ENCODE data around the gene OTOF. TPM values are rescaled to one million over a fixed set of nuclear protein-coding genes. Genes with fewer than 3 reads are reported as not detected.

Gene OTOF
- total and polyA plus RNA-seq, 5 donors from 2014 or later = 0.43 to 2.3 (median 0.51) TPM

DNA sequence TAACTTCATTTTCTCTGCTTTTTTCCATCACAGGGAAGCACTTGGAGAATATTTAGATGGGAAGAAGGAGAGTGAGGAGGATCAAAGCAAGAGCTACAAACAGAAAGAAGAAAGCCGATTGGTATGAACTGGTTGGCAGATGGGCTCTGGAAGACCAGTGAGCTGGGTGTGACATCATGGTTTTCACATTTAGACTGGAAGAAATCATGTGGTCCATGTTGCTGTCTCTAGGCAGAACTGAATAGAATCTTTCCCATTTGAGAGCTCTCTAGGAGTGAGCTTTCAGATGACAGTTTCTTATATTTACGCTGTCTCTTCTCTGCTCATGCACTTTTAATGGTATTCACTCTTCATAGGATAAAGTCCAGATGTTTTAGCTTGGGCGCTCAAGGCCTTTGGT, 63.6 kb downstream of the OTOF start:
- Mint-ChIP-seq H3K4me1 (peaks cover 0 to 9% (median 4%) of the 10 kb centered on the region in 4 donors), H3K27ac (no peak overlapping the region), H3K27me3 (no peaks in the 10 kb centered on the region), H3K36me3 (no peaks in the 10 kb centered on the region), H3K4me3 (no peak overlapping the region), H3K9me3 (peaks cover 0 to 4% (median 0%) of the 10 kb centered on the region in 7 donors)
- Histone ChIP-seq H3K27ac (ENCODE audit: insufficient read depth, low read length, poor library complexity, severe bottlenecking) (no peak overlapping the region), H3K36me3 (ENCODE audit: control insufficient read depth, insufficient read depth, low read length) (no peaks in the 10 kb centered on the region), H3K4me1 (ENCODE audit: control insufficient read depth, insufficient read depth, low read length, poor library complexity, severe bottlenecking) (no peaks in the 10 kb centered on the region), H3K9me3 (ENCODE audit: control insufficient read depth in 2 of 2, low read length in 2 of 2) (no peaks in the 10 kb centered on the region), H3K27me3 (ENCODE audit: control insufficient read depth, insufficient read depth, low read length) (peaks cover 2% of the 10 kb centered on the region), H3K4me3 (ENCODE audit: low read depth, low read length) (no peak overlapping the region)
- DNase-seq (no peak), ATAC-seq (ENCODE audit: low read depth in 2 of 2) (no peak)

DNA sequence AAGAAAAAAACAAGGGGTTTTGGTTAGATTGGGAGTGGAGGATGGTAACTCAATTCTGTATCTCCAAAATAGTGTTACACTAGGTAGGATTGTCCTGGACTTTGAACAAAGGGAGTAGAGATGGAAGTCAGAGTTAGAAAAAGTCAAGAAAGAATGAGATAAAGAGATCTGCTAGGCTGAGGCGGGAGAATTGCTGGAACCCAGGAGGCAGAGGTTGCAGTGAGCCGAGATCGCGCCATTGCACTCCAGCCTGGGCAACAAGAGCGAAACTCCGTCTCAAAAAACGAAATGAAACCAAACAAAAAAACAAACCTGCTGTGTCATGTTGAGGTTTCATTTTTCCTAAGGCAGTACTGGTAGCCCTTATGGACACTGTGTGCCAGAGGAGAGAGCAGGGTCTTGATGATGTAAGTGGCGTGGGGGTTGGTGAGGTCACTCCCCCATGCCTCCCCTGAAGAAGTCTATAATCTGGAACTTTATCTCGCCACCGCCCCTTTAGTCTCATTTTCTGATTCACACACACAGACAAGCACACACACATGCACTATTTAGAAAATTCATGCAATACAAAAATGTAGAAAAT, 65.7 kb downstream of the OTOF start:
- Mint-ChIP-seq H3K36me3 (no peaks in the 10 kb centered on the region), H3K4me1 (peaks cover 0 to 9% (median 4%) of the 10 kb centered on the region in 4 donors), H3K27ac (peak overlapping the region in 2 of 3 donors; percentile 26 to 34), H3K9me3 (peaks cover 0 to 4% (median 0%) of the 10 kb centered on the region in 7 donors), H3K4me3 (peak overlapping the region; percentile 6 to 76 (median 44)), H3K27me3 (peaks cover 12% of the 10 kb centered on the region)
- peak overlapping the region; percentile 78 for H3K4me3 ChIP-seq (ENCODE audit: low read depth, low read length)
- H3K36me3 ChIP-seq (ENCODE audit: control insufficient read depth, insufficient read depth, low read length) = no peaks in the 10 kb centered on the region
- peaks cover 2% of the 10 kb centered on the region for H3K27me3 ChIP-seq (ENCODE audit: control insufficient read depth, insufficient read depth, low read length)
- DNase-seq (peak in 1 of 3 donors; percentile 46), ATAC-seq (ENCODE audit: low read depth in 2 of 2) (peak in 1 of 2 donors; percentile 11)
- no peaks in the 10 kb centered on the region for H3K9me3 ChIP-seq (ENCODE audit: control insufficient read depth in 2 of 2, low read length in 2 of 2)
- no peak overlapping the region for H3K27ac ChIP-seq (ENCODE audit: insufficient read depth, low read length, poor library complexity, severe bottlenecking)
- no peaks in the 10 kb centered on the region for H3K4me1 ChIP-seq (ENCODE audit: control insufficient read depth, insufficient read depth, low read length, poor library complexity, severe bottlenecking)

DNA sequence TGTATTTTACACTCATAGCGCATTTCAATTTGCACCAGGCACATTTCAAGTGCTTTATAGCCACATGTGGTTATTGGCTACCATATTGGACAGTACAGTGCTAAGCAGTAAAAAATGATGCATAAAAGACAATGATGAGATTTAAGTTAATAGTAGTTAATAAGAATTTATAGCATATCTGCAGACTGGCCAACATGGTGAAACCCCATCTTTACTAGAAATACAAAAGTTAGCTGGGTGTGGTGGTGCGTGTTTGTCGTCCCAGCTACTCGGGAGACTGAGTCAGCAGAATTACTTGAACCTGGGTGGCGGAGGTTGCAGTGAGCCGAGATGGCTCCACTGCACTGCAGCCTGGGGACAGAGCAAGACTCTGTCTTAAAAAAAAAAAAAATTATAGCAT, 66.5 kb downstream of the OTOF start:
- Mint-ChIP-seq H3K9me3 (peaks cover 0 to 4% (median 0%) of the 10 kb centered on the region in 7 donors), H3K36me3 (no peaks in the 10 kb centered on the region), H3K27ac (no peak overlapping the region), H3K4me3 (no peak overlapping the region), H3K4me1 (peaks cover 0 to 9% (median 4%) of the 10 kb centered on the region in 4 donors), H3K27me3 (peaks cover 17% of the 10 kb centered on the region)
- Histone ChIP-seq H3K36me3 (ENCODE audit: control insufficient read depth, insufficient read depth, low read length) (no peaks in the 10 kb centered on the region), H3K4me3 (ENCODE audit: low read depth, low read length) (no peak overlapping the region), H3K4me1 (ENCODE audit: control insufficient read depth, insufficient read depth, low read length, poor library complexity, severe bottlenecking) (no peaks in the 10 kb centered on the region), H3K27ac (ENCODE audit: insufficient read depth, low read length, poor library complexity, severe bottlenecking) (no peak overlapping the region), H3K27me3 (ENCODE audit: control insufficient read depth, insufficient read depth, low read length) (peaks cover 2% of the 10 kb centered on the region), H3K9me3 (ENCODE audit: control insufficient read depth in 2 of 2, low read length in 2 of 2) (no peaks in the 10 kb centered on the region)
- ATAC-seq (ENCODE audit: low read depth in 2 of 2) (no peak), DNase-seq (no peak)

DNA sequence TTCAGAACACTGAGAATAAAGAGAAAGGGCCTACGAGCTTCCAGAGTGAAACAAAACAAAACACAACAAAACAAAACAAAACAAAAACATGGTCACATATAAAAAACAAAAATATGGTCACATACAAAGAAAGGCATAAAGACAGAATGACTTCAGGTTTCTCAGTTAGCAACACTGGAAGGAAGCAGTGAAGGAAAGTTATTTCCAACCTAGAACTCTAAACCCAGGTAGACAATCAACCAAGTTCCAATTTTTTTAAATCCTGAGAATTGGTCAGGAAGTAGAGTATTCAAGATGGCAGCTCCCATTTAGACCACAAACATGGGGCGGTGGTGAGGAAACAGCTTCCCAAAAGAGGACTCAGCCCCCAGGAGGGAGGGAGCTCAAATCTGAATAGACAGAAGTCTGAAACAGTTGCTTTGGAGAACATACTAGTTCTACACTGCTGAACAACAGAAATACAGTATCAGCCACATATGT, 67.1 kb downstream of the OTOF start:
- H3K27ac ChIP-seq (ENCODE audit: insufficient read depth, low read length, poor library complexity, severe bottlenecking) = no peak overlapping the region
- no peak for ATAC-seq (ENCODE audit: low read depth in 2 of 2)
- H3K4me3 Mint-ChIP-seq = no peak overlapping the region

DNA sequence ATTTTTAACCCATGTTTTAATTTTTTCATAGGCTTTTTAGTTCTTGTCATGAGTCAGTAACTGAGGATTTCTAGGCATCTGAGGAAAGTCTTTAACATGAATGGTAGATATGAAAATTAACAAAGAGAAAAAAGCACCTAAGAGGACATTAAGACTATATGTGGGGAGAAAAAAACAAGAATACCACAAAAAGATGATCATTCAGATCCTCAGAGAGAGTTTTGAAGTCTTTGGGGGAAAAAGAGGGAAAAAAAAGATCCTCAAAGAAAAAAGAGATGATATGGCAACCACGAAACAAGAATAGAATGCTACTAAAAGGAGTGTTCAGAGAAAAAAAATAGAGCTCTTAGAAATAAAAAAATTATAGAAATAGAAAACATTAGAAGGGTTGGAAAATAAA, 68.1 kb downstream of the OTOF start:
- Mint-ChIP-seq H3K27me3 (peaks cover 17% of the 10 kb centered on the region), H3K27ac (no peak overlapping the region), H3K4me3 (no peak overlapping the region), H3K9me3 (peaks cover 0 to 4% (median 0%) of the 10 kb centered on the region in 7 donors), H3K36me3 (peaks cover 3% of the 10 kb centered on the region), H3K4me1 (peaks cover 0 to 9% (median 4%) of the 10 kb centered on the region in 4 donors)
- no peaks in the 10 kb centered on the region for H3K4me1 ChIP-seq (ENCODE audit: control insufficient read depth, insufficient read depth, low read length, poor library complexity, severe bottlenecking)
- DNase-seq (no peak), ATAC-seq (ENCODE audit: low read depth in 2 of 2) (no peak)
- no peaks in the 10 kb centered on the region for H3K36me3 ChIP-seq (ENCODE audit: control insufficient read depth, insufficient read depth, low read length)
- peaks cover 2% of the 10 kb centered on the region for H3K27me3 ChIP-seq (ENCODE audit: control insufficient read depth, insufficient read depth, low read length)
- H3K9me3 ChIP-seq (ENCODE audit: control insufficient read depth in 2 of 2, low read length in 2 of 2) = no peaks in the 10 kb centered on the region
- H3K27ac ChIP-seq (ENCODE audit: insufficient read depth, low read length, poor library complexity, severe bottlenecking) = no peak overlapping the region
- H3K4me3 ChIP-seq (ENCODE audit: low read depth, low read length) = no peak overlapping the region

More for the DNA sequence above, 67.1 kb downstream of the OTOF start:
- H3K4me1 ChIP-seq (ENCODE audit: control insufficient read depth, insufficient read depth, low read length, poor library complexity, severe bottlenecking) = no peaks in the 10 kb centered on the region
- H3K36me3 Mint-ChIP-seq = no peaks in the 10 kb centered on the region
- no peaks in the 10 kb centered on the region for H3K36me3 ChIP-seq (ENCODE audit: control insufficient read depth, insufficient read depth, low read length)
- H3K9me3 ChIP-seq (ENCODE audit: control insufficient read depth in 2 of 2, low read length in 2 of 2) = no peaks in the 10 kb centered on the region
- H3K27ac Mint-ChIP-seq = no peak overlapping the region
- peaks cover 0 to 9% (median 4%) of the 10 kb centered on the region in 4 donors for H3K4me1 Mint-ChIP-seq
- H3K27me3 ChIP-seq (ENCODE audit: control insufficient read depth, insufficient read depth, low read length) = peaks cover 2% of the 10 kb centered on the region
- no peak for DNase-seq
- H3K27me3 Mint-ChIP-seq = peaks cover 17% of the 10 kb centered on the region
- H3K4me3 ChIP-seq (ENCODE audit: low read depth, low read length) = no peak overlapping the region
- H3K9me3 Mint-ChIP-seq = peaks cover 0 to 4% (median 0%) of the 10 kb centered on the region in 7 donors

DNA sequence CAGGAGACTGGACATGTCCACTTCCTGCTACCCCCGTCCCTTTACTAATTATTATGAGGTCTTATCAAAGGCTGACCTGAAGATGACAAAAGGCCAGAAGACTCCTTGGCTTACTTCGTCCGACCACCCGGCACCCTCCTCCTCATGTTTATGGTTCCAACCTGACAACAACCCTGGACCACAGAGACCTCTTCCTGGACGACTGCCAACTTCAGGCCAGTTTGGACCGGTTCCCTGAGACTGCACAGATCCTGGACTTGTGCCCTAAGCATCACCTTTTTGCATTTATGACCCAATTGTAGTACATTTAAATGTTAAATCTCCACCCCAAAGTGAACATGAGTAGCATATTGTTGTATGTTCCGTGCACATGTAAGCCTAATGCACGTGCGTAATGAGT, 70.4 kb downstream of the OTOF start:
- Histone ChIP-seq H3K27ac (ENCODE audit: insufficient read depth, low read length, poor library complexity, severe bottlenecking) (no peak overlapping the region), H3K9me3 (ENCODE audit: control insufficient read depth in 2 of 2, low read length in 2 of 2) (no peaks in the 10 kb centered on the region), H3K36me3 (ENCODE audit: control insufficient read depth, insufficient read depth, low read length) (no peaks in the 10 kb centered on the region), H3K4me1 (ENCODE audit: control insufficient read depth, insufficient read depth, low read length, poor library complexity, severe bottlenecking) (no peaks in the 10 kb centered on the region), H3K27me3 (ENCODE audit: control insufficient read depth, insufficient read depth, low read length) (peaks cover 4% of the 10 kb centered on the region), H3K4me3 (ENCODE audit: low read depth, low read length) (no peak overlapping the region)
- H3K9me3 Mint-ChIP-seq = peaks cover 0 to 4% (median 0%) of the 10 kb centered on the region in 7 donors
- no peak for ATAC-seq (ENCODE audit: low read depth in 2 of 2)
- H3K27me3 Mint-ChIP-seq = peaks cover 26% of the 10 kb centered on the region
- no peak for DNase-seq
- no peak overlapping the region for H3K4me3 Mint-ChIP-seq
- H3K4me1 Mint-ChIP-seq = peaks cover 0 to 9% (median 4%) of the 10 kb centered on the region in 4 donors
- H3K36me3 Mint-ChIP-seq = peaks cover 3% of the 10 kb centered on the region
- no peak overlapping the region for H3K27ac Mint-ChIP-seq

Other genes starting within 250 kb of the OTOF start
- 68.8 TPM for gene HADHA, start 233.5 kb downstream of the OTOF start, total RNA-seq
- 100 to 1,000 TPM; 127 to 140 (median 131) TPM for gene HADHA, start 233.5 kb downstream of the OTOF start, polyA plus RNA-seq
- 58.9 TPM for gene HADHB, start 233.2 kb downstream of the OTOF start, total RNA-seq
- 100 to 1,000 TPM; 116 to 139 (median 127) TPM for gene HADHB, start 233.2 kb downstream of the OTOF start, polyA plus RNA-seq
- 42.8 TPM for gene SELENOI, start 132.0 kb downstream of the OTOF start, total RNA-seq
- gene SELENOI, start 132.0 kb downstream of the OTOF start, polyA plus RNA-seq = 1 to 10 TPM; 6.0 to 7.1 (median 6.3) TPM
- gene ADGRF3, start 131.3 kb downstream of the OTOF start, total RNA-seq = 1.8 TPM
- under 1 TPM; 0.23 to 0.57 (median 0.32) TPM for gene ADGRF3, start 131.3 kb downstream of the OTOF start, polyA plus RNA-seq
- not detected for gene DRC1, start 76.2 kb downstream of the OTOF start, total RNA-seq
- not detected for gene DRC1, start 76.2 kb downstream of the OTOF start, polyA plus RNA-seq
- gene CIB4, start 163.2 kb upstream of the OTOF start, total RNA-seq = not detected
- not detected for gene CIB4, start 163.2 kb upstream of the OTOF start, polyA plus RNA-seq
- gene KCNK3, start 214.6 kb upstream of the OTOF start, total RNA-seq = not detected
- not detected for gene KCNK3, start 214.6 kb upstream of the OTOF start, polyA plus RNA-seq